RPMI8226 (cell line): ENCODE data around the gene SUPT3H.

Source experiments
- DNase-seq: peaks from one replicate; pipeline ENCODE4 v3.0.0-alpha.2; 2015

SUPT3H gene

DNA sequence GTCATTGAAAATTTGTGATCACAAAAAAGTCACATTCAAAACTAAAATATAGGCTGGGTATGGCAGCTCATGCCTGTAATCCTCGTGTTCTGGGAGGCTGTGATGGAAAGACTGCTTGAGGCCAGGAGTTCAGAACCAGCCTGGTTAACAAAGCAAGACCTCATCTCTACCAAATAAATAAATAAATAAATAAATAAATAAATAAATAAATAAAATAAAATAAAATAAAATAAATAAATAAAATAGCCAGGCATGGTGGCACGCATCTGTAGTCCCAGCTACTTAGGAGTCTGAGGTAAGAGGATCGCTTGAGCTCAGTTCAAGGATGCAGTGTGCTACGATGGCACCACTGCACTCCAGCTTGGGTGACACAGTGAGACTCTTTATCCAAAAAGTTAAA lies 392.7 kb downstream of the SUPT3H start:
- no peak for DNase-seq

DNA sequence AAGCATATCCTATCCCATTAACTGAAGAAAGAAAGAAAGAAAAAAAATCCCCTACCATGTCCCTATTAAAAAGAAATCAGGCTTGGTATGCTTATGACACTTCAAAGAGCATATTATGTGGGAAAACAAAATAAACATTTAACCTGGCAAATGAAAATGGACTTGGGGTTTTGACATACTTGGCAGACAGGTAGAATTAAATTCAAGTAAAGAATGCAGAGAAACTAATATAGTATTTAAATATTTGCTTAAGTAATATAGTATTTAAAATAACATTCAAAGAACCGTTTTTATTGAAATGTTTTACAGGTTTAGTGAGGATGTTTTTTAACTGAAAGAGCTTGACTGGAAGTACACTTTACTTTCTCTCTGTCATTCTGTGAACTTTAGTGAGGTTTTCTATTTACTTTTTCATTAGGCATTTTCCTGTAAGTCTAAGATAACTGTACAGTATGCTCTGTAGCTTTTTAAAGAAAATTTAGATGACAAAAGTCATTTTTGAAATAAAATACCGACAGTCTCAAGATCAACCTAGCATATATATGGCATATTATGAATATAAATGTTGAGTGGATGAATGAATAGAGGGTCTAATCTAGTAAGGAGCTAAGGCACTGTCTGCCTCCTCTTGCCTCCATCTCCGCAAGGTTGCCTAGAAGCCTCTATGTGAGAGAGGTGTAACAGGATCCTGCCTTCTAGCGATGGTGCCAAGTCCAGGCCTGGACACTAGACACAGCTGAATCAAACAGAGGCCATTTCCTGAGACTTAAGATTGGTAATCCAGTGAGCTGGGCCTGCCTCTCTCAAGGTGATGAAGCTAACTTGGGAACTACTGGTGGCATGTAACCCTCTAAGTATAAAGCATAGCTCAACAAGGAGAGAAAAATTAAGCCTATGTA lies 394.0 kb downstream of the SUPT3H start:
- DNase-seq, result no peak

DNA sequence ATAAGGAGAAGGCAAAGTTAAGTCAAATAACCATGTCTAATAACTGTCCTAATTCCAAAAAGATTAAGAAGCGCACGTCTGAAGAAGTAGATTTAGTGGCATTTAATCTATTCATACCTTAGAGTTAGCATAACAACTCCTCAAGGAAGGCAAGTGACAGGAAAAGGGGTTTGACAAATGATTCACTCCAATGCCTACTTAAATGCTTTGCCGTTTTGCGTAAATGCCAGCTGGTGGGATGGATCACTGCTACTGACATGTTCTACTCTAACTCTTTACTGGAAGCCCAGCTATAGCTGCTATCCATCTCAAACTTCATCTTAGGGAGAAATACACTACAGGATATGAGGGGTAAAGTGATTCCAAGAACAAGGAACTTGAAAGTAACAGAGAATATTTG lies 396.9 kb downstream of the SUPT3H start:
- no peak for DNase-seq

DNA sequence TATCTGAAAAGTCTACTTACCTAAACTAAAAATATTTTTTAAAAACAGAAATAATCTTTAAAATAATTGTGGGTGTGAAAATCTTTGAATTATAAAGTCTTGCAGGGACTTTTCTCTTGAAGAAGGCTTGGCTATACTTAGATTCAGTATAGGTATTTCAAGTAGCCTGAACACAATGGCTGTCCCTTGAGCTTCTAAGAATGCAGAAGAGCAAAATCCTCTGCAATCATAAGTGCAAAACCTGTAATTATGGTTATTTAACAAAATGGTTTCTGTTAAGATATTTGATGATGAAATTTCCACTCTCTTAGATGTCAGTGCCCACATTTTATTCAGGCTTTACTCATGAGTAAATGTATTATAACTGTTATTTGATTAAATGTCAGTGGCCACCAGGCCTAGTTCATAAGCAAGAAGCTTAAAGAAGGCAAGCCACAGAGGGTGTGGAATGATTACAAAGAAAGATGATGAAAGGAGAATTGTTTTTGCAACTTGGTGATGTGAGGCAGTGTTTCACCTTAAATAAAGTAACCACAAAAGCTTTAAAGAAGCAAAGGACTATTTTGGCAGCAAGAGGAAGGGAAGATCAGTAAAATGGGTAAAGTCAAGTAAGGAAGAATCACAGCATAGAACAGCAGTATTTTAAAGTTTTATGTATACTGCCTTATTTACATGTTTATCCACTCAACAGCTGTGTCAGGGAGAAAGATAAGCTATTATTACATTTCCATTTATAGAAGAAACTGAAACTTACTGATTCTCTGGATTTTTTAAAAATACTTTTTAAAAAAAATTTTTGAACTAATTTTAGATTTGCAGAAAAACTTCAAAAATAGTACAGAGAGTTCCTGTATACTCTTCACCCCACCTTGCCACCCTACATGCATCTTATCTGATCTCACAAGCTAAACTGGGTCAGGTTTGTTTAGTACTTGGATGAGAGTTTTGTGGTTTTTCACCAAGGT lies 400.8 kb downstream of the SUPT3H start:
- peak; percentile 10 for DNase-seq

DNA sequence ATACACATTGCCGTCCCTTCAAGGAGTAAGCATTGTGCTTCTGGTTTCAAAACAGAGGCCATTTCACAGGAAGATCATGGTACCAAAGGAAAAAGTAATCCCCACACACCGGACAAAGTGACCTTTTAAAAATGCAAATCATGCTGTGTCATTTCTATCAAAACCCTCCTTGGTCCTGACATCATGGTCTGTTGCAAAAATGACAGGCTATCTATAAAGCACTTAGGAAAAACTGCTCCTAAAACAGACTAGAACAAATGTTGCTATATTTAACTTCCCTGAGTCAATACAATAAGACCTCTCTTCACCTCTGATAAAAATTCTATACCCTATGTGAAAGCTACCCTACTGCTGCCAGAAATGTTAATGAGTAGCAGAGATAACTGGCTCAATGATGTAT lies 403.2 kb downstream of the SUPT3H start:
- DNase-seq, result no peak

DNA sequence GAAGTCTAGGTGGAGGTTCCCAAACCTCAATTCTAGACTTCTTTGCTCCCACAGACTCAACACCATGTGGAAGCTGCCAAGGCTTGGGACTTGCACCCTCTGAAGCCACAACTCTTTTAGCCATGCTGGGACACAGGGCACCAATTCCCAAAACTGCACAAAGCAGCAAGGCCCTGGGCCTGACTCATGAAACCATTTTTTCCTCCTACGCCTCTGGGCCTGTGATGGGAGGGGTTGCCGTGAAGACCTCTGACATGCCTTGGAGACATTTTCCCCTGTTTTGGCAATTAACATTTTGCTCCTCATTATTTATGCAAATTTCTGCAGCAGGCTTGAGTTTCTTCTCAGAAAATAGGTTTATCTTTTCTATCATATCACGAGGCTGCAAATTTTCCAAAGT lies 405.0 kb downstream of the SUPT3H start:
- DNase-seq, result no peak

DNA sequence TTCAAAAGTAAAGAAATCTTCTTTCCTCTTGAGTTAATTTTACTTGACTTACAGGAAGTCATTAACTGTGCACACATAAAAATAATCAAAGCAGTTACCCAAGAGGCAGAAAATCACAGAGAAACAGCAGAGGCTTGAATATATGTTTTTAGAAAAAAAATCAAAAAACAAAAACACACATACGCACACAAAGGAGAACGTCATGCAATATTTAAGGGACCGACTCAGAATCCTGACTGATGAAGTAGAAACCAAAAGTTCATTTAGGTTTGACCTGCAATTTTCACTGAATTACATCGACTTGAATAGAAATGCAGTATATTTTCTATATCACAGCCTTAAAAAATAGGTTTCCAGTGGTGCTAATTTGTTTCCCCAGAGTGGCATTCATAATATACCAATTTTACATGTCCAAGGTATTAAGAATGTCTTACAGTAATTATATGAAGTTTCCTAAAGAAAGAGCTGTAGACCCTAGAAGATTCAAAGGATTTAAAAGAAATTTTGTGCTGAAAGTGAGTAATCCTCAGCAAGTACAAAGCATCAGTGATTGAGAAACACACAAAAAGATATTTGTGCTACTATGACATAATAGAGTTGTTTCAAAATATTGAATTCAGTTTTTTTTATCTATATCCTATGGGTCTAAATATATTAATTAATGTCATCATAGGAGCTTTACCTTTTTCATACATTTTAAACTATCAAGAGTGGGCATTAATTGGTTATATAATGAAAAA lies 408.1 kb downstream of the SUPT3H start:
- no peak for DNase-seq

DNA sequence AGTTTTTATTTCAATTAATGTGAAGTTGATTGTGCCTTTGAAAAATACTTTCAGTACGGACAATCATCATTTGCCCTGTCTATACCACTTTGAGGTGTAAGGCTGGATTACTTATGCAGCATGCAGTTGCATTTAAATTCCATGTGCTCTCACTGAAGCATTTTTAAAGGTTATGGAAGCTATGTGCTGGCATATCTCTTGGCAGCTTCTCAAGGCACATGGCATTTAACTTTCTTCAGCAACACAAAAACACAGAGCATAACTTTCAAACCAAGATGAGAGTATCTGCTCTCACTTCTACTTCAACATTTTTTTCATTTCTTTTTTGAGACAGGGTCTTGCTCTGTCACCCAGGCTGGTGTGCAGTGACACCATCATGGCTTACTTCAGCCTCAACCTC lies 410.3 kb downstream of the SUPT3H start:
- no peak for DNase-seq

DNA sequence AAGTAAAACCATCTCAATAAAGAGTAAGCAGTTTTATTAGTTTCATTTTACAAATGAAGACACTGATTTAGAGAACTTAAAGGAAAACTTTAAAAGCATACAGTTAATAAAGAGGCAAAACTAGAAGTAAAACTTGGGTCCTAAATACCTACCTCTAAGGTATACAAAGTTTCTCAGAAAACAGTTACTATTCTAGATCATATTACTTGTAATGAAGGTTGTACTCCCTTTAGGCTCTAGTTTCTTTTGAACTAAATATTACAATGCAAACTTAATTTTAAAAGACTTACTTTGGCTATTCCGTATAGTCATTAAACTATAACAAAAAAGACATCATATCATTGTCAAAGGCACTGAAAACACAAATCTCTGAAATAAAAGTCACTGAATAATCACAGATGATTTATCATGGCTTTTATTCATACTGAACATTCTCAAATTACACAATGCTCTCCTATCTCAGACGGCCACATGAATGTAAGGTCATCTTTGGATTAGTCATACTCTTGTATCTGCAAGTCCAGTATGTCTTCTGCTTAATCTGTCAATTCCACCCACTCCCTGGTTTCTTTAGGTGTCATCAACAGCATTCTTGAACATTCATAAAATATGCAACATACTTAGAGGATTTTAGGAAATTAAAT lies 411.2 kb downstream of the SUPT3H start:
- DNase-seq, result no peak

DNA sequence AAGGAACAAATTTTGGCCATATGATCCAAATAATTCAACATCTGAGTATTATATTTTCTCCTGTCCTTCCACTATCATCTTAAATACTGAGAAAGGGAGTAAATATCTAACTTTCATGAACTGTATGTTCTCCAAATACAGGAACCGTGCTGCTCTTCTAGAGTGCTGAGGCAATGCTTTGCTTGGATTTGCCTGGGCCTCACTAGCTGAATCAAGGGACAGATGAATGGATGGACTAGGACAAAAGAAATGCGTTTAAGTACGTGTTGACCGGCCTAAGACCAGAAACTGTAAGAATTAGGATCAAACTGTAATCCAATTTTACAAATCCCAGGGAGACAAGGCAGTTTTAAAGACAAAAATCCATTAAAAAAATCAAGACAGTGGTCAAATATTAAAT lies 412.0 kb downstream of the SUPT3H start:
- no peak for DNase-seq

DNA sequence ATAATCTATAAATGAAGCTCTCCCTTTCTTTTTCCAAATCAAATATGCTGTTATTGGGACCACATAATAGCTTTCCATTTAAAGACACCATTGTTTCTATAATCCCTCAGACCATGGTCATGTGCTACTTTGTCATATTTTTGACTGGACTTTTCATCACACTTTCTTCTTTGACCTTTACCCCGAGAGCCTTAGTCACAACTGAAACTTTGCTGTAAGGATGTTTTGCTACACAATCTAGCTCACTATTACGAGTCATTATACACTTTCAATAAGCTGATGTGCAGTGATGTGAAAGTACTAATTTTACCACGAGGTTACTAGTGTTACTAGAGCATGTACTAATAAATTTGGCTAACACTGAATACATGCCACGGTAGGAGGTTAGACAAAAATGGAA lies 416.8 kb downstream of the SUPT3H start:
- DNase-seq, result no peak

DNA sequence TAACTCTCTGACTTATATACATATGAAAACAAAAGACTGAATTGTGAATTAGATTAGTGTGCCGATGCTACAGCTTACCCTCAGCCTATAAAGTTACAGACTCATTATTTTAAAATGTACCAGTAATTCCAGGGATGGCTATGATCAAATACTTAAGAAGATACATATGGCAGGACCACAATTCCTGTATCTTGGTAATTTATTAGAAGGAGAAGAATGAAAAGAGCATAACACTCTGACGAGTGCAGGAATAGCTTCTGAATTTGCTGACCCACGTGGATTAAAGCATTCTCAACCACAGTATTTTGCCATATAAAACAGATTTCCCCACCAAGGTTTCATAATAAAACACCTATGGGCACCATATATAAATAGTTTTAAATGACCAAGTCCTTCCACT lies 418.1 kb downstream of the SUPT3H start:
- no peak for DNase-seq

DNA sequence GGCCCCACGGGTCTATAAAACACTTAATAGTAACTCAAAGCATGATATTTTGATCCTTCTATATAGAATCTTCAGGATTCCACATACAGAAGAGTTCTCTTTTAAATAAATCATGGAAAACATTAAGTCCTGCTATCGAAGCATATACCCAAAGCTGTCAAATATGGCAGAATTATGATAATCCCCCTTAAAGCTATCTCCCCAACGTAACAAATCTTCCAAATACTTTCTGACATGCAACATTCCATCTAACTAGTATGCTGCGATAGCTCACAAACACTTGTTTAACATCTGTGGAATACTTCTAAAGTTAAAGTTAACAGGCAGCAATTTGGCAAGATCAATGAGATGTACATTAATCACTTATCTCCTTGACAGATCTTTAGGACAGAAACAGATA lies 420.6 kb downstream of the SUPT3H start:
- DNase-seq, result no peak

DNA sequence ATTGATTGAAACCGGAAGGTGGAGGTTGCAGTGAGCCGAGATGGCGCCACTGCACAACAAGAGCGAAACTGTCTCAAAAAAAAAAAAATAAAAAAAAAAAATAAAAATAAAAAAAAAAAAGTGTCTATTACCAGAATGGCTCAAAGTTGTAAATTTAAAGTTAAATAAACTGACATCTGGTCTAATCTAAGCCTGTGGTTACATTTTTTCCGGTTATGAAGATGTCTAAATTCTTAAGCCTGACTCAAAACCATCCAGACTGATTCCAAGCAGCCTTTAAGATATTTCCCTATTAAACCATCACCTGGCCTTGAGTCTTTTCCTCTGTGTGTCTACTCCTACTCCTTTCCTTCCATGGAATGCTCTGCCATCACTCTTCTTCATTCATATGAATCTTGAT lies 421.3 kb downstream of the SUPT3H start:
- DNase-seq, result no peak

DNA sequence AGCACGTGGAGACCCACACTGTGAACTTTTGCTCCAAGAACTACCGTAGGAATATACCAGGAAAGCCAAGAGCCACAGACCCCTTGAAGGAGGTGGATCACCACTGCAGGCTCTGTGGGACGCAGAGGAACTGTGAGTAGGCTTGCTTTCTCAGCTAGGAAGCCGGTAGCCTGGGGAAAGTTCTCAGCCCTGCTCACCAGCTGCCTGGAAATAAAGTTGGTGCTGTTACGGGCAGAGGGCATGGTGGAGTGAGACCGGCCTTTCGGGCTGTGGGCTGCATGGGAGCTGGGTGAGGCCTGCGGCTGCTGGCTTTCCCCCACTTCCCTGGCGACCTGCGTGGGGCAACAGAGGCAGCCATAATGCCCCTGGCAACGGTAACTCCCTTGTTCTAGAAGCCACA lies 422.6 kb downstream of the SUPT3H start:
- no peak for DNase-seq

DNA sequence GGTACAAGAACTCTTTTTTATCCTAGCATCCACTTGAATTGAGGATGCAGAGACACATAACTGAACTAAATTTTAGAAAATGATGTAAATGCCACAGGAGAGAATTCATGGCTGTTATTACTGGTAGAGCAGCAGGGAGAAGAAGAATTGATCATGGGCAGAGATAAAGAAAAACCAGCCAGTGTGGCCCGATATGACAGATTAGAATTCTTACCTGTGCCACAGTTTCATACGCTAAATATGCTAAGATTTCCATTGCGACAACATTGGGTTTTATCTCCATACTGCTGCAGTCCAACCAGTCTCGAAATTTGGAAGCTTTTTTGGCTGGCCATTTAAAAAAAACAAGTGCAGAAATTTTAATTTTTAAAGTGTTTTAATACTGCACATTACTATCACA lies 423.5 kb downstream of the SUPT3H start:
- DNase-seq, result no peak

DNA sequence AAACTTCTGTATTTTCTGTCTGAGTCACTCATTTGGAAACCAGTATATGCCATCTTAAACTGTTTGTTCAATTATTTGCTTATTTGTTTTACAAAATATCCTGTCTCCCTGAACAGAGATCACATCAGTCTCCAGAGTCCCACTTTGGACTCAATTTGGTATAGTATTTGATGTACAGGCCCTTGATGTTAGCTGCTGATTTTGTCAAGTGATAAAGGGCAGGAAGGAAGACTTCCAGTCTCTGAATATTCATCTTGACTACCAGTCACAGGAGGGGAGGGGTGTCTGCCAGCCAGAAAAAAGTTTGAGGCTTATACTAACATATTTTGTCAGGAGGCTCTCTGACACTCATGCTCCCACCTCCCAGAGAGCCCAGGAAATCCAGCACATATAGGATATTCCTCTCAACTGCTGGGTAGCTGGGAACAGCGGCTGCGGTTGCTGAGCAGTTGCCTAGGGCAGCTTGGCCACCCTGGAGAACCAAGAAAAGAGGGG lies 426.4 kb downstream of the SUPT3H start:
- no peak for DNase-seq

DNA sequence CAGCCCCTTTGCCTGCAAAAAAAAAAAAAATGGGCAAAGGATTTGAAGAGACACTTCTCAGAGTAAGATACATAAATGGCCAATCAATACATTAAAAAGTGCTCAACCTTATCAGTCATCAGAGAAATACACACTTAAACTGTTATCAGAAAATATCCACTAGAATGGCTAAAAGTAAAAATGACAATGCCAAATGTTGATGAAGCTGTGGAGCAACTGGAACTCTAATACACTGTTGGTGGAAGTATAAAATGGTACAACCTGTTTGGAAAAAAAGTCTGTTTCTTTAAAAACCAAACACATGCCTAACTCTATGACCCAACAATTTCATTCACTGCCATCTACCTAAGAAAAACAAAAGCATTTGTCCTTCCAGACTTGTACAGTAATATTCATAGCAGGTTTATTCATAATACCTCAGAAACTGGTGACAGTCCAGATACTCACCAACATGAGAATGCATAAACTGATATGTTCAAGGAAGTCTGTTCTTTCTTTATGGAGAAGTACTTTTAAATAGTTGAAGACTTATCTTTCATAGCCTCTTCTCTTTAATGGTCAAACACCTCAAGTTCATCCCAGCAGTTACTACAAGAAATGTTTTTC lies 428.0 kb downstream of the SUPT3H start:
- DNase-seq, result no peak

DNA sequence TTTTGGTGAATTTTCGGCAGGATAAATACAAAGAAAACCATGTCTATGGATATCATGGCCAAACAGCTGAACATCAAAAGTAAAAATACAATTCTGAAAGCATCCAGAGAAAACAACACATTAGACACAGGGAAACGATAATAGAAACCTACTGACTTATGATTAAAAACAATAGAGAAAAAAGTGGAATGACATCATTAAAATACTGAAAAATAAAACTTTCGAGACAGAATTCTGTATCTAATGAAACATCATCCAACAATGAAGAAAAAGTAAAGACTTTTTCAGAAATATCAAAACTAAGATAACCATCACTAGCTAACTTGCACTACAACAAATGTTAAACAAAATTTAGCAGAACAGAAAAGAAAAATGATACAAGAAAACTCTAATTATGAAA lies 434.2 kb downstream of the SUPT3H start:
- DNase-seq, result no peak

DNA sequence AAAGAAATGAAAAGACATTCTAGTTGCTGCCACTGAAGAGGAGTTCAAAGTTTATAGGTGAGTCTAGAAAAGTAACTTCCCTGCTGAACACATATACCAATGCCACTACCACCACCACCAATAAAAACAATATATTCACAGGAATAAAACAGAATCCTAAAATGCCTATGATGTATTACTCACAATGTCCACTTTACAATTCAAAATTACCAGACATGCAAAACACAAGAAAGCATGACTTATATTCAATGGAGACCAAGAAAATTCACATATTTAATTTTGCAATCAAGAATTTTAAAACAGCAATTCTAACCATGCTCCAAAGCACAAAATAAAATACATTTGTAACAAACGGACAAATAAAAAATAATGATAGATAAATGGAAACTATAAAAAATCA lies 434.9 kb downstream of the SUPT3H start:
- DNase-seq, result no peak

DNA sequence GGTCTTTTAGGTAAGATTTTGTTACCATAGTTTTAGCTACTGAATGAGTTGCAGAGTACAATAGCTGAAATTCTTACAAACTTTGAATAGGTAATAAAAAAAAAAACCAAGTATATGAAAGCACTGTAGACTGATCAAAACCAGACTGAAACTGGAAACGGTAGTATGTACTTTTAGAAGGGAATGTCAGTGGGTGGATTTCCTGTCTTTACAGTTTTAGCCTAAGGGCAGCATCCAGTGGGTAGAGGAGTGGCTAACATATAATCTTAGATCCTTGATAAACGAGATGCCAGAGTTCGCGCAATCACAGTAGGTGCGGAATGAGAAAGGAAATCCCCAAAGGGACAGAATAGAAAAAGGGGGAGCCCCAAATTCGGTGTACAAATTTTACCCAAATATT lies 435.5 kb downstream of the SUPT3H start:
- no peak for DNase-seq

DNA sequence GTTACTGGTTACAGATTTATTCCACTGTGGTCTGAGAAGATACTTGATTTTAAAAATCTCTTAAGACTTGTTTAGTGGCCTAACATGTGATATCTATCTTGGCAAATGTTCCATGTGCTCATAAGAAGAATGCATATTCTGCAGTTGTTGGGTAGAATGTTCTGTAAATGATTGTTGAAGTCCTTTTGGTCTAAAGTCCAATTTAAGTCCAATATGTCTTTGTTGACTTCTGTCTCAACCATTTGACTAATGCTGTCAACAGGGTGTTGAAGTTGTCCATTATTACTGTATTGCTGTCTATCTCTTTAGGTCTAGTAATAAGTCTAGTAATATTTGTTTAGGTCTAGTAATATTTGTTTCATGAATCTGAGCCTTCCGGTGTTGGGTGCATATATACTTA lies 437.4 kb downstream of the SUPT3H start:
- DNase-seq, result no peak
